GM18861 (cell line): Measurements from ENCODE around the gene PSMC3IP.
"Not testable (repeated sequence)": the region's sequence is repeated elsewhere in the genome, so short reads cannot be mapped to it uniquely, and the experiment has no call there.

ENCODE experiments used
- ATAC-seq: cut with Tn5 transposase; IDR thresholded peaks from one replicate; pipeline ENCODE4 v1.9.1; 2021; ENCODE audit not compliant: unreplicated experiment

The PSMC3IP gene

DNA sequence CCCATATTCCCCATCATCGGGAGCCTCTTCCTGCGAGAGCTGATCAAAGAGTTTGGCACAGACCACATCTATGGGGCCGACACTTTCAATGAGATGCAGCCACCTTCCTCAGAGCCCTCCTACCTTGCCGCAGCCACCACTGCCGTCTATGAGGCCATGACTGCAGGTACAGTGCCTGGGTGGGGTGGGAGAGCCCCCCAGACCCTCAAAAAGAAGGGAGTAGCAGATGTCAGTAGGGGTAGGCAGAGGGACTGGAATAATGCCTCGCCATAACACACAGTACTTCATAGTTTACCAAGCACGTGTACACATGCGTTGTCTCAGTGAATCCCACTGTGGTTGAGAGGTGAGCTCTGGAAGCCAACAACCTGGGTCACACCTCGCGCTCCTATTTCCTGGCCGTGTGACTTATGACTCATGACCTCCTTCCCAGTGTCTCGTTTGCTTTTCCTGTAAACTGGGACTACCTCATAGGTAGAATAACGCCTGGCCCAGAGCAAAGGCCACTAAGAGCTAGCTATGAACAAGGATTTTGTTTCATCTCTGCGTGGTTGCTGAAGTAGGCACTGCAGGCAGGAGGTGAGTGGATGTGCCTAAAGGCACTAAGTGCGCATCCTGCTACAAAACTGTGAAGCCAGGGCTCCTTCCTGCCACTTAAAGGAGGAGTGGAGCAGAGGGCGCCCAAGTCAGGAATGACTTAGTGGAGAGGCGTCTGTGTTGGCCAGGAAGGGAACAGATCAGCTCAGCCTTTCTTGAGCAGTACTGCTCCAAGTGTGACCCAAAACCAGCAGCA, 36.3 kb downstream of the PSMC3IP start:
- no peak for ATAC-seq

DNA sequence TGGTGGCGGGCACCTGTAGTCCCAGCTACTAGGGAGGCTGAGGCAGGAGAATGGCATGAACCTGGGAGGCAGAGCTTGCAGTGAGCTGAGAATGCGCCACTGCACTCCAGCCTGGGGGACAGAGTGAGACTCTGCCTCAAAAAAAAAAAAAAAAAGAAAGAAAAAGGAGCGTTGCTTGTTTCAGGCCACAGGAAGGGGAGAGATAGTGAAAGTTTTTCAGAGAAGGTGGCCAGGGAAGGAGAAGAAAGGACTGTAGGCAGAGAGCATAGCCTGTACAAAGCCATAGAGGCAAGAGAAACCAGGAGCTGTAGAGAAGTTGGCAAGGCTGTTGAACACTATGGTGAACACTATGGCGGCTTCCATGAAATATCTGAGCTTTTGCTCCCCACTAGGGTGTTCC, 37.0 kb downstream of the PSMC3IP start:
- not testable (repeated sequence) for ATAC-seq

DNA sequence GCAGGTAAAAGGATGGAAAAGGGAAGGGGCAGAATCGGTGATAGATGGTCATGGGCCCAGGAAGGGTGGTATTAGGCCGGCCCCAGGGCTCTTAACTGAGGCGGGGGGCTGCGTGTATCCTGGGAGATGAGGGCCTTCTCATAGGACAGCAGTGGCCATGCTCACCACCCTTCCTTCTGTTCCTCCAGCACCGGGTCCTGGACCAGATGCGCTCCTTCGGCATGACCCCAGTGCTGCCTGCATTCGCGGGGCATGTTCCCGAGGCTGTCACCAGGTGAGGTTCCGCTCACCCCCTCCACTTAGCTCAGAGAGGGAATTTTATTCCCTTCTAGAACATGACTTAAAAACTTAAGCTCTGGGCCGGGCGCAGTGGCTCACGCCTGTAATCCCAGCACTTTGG, 39.0 kb downstream of the PSMC3IP start:
- no peak for ATAC-seq

DNA sequence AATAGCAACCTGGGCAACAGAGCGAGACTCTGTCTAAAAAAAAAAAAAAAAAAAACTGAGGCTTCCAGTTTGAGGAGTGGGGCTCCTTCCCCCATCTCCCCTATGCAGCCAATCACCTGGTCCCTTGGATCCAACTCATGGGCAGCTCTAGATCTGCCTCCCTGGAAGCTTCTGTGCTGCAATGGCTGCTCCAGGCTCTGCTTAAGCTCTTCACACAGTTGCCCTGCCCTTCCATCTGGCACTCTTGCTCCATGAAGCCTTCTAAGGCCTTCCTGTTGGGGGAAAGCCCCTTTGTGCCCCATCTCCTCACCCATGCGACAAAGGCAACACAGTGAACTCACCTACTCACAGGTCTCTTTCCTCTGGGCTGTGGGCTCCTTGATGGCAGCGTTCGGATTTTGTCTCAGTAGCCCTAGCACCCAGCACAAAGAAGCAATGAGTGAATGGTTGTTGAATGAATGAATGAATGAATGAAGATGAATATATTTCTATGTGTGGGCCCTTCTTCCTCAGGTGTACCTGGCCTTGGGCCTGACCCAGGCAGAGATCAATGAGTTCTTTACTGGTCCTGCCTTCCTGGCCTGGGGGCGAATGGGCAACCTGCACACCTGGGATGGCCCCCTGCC, 39.6 kb downstream of the PSMC3IP start:
- ATAC-seq, result no peak

DNA sequence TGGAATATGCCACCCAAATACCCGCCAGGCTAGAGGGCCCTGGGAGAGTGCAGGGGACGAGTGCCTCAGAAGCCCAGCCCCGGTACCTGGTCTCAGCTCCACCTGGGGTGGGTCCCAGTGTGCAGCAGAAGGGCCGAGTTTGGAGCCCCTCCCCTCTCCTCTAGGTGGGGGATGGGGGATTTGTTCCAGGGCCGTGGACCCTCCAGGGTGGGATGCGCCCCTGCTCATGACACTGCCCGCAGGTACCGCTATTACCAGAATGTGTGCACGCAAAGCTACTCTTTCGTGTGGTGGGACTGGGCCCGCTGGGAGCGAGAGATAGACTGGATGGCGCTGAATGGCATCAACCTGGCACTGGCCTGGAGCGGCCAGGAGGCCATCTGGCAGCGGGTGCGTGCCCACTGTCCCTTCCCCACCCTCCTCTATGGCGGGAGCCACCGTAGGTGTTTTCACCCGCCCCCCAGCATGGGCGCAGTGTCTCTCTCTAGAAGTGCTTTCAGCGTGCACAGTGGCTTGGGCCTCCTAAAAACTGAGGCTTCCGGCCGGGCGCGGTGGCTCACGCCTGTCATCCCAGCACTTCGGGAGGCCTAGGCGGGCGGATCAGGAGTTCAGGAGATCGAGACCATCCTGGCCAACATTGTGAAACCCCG, 40.2 kb downstream of the PSMC3IP start:
- ATAC-seq, result no peak

DNA sequence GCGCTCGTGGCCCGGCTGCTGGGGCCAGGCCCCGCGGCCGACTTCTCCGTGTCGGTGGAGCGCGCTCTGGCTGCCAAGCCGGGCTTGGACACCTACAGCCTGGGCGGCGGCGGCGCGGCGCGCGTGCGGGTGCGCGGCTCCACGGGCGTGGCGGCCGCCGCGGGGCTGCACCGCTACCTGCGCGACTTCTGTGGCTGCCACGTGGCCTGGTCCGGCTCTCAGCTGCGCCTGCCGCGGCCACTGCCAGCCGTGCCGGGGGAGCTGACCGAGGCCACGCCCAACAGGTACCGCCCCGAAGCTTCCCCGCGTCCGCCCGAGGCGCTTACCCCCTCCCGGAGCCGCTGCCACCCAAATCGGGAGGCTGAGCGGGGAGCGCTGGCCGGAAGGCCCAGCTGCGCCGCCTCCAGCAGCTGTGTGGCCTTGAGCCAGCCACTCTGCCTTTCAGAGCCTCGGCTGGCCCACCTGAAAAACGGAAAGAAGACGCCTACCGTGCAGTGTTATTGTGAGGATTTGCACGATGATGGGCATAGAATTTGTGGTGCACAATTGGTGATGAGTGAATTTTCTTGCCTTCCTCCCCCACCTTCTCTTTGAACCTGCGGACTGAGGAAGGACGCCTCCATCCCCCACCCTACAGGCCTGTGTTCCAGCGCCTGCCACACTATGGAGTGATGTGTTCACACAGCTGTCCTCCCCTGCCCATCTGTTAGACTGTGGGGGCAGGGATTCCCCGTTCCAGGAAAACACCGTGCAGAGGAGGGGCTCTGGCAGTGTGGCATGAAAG, 41.0 kb downstream of the PSMC3IP start:
- ATAC-seq, result peak; percentile 36

DNA sequence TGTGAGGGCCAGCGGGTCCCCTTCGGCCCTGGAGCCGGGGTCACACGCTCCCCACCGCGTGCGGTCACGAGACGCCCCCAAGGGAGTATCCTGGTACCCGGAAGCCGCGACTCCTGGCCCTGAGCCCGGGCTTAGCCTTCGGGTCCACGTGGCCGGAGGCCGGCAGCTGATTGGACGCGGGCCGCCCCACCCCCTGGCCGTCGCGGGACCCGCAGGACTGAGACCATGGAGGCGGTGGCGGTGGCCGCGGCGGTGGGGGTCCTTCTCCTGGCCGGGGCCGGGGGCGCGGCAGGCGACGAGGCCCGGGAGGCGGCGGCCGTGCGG, 41.5 kb downstream of the PSMC3IP start, which contains the start of gene NAGLU:
Gene NAGLU (plus strand): TSS at position 194 of the 324 bp plus-strand sequence. CDS start 32 bp downstream, at position 226.
- ATAC-seq, result peak; percentile 63

DNA sequence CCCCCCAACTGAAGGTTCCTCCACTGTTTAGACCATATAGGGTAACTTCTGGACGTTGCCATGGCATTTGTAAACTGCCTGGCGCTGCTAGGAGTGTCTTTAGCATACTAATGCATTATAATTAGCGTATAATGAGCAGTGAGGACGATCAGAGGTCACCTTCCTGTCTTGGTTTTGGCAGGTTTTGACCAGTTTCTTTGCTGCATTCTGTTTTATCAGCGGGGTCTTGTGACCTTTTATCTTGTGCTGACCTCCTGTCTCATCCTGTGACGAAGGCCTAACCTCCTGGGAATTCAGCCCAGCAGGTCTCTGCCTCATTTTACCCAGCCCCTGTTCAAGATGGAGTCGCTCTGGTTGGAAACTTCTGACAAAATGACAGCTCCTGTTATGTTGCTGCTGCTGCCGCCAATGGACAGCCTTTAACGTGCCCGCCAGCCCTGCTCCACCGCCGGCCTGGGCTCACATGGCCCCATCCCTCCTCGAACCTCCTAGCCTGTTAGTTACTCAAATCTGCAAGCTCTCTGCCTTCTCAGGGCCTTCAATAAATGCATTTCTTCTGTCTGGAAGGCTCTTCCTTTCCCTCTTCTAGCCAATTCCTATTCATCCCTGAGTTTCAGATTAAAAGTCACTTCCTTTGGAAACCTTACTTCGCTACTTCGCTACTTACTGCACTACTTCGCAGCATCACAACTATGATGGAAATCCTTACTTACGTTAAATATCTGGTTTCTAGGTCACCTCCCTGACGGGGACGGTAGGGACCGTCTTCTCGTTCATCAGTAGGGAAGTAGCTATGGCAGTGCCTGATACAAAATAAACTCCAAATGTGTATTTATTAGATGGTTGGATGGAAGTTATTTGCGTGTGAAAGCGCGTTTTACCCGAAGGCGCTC, 42.1 kb downstream of the PSMC3IP start:
- no peak for ATAC-seq

DNA sequence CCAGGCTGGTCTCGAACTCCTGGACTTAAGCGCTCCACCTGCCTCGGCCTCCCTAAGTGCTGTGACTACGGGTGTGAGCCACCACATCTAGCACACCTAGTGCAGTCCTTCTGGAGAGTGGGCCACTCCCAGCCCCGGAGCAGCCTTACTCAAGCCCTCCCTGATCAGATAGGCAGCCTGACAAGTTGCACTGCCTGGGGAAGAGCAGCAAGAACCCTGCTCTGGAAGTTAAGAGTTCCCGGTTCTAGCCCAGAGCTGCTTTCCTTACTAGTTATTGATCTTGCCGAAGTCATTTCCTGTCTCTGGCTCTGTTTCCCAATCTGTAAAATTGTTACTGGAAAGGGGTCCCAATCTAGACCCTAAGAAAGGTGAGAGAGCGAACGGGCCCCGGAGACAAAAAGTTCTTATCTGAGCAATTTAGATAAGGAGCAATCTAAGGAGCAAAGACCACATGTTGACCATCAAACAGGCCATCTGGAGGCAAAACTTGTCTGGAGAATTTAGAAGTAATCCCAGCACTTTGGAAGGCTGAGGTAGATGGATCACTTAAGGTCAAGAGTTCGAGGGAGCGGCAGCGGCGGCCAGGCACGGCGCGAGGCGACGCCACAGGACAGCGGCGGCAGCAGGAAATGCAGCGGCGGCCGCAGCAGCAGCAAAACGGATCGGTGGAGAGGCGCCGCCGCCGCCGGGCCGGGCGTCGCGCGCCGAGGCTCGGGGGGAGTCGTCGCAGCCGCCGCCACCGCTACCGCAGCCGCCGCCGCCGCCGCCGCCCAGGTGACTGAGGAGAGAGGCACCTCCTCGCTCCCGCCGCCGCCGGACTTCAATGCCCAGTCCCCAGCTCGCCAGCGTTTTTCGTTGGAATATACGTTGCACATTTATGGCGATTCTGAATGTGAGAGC, 45.8 kb downstream of the PSMC3IP start:
- ATAC-seq, result no peak

DNA sequence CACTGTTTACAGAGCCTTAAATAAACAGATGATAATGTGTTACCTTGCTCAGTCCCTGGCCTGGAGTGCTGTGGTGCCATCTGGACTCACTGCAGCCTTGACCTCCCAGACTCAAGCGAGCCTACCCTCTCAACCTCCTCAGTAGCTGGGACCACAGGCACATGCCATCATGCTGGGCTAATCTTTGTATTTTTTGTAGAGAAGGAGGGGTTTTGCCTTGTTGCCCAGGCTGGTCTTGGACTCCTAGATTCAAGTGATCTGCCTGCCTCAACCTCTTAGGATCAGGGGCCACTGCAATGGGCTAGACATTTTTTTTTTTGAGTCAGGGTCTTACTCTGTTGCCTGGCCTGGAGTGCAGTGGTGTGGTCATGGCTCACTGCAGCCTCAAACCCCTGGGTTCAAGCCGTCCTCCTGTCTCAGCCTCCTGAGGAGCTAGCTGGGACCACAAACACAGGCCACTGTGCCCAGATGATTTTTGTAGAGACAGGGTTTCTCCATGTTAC, 46.5 kb downstream of the PSMC3IP start:
- no peak for ATAC-seq

DNA sequence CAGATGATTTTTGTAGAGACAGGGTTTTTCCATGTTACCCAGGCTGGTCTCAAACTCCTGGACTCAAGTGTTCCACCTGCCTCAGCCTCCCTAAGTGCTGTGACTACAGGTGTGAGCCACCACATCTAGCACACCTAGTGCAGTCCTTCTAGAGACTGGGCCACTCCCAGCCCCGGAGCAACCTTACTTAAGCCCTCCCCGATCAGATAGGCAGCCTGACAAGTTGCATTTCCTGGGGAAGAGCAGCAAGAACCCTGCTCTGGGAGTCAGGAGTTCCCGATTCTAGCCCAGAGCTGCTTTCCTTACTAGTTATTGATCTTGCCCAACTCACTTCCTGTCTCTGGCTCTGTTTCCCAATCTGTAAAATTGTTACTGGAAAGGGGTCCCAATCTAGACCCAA, 48.5 kb downstream of the PSMC3IP start:
- no peak for ATAC-seq

DNA sequence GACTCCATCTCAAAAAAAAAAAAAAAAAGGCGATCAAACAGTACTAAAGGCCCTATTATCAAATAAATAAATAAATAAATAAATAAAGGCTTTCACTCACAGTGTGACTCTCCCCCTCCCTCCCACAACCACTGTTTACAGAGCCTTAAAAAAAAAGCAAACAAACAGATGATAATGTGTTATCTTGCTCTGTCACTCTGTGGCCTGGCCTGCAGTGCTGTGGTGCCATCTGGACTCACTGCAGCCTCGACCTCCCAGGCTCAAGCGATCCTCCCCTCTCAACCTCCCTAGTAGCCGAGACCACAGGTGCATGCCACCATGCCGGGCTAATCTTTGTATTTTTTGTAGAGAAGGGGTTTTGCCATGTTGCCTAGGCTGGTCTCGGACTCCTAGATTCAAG, 49.6 kb downstream of the PSMC3IP start:
- no peak for ATAC-seq

DNA sequence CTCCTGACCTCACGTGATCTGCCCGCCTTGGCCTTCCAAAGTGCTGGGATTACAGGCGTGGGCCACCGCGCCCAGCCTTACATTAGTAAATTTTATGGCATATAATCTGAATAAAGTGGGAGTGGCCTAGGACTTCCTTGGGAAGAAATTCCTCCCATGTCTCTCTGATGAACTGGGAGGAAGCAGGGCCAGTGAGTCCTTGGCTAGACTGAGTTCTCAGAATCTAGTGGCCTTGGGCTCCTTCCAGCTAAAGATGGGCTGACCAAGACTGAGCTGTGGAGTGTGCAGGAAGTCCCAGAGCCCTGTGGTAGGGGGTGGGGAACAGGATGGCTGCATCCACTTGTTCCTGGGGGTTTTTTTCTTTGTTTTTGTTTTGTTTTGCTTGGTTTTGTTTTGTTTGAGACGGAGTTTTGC, 51.5 kb downstream of the PSMC3IP start:
- ATAC-seq, result no peak

DNA sequence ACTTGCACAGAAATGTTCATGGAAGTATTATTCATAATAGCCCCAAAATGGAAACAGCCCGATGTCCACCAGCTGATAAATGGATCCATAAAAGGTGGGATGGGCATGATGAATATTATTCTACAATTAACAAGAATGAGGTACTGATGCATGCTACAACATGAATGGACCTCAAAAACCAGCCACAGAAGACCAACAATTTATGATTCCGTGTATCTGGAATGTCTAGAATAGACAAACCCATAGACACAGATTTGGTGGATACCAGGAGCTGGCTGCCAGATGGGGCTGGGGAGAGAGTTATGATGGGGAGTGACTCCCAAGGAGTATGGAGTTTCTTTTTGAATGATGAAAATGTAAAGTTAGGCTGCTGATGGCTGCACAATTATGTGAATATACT, 52.3 kb downstream of the PSMC3IP start:
- ATAC-seq, result no peak

DNA sequence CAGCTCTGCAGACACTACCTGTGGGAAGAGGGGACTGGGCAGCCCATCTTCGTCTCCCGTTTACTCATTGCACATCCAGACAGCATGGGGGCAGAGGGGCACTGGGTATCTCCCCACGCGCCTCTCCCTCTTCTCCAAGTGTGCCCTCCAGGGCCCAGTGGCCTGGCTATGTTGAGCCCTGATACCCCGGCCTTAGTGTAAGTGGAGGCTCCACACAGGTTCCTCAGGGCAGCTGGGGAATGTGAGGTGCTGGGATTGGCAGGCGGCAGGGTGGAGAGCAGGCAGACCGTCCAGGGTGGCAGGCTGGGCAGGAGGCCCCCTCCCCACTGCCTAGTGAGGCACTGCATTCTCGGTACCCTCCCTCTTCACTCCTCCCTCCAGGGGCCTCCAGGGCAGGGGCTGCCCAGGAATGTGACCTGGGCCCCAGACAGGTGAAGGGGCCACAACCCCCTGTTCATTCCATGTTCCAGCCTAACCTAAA, 54.7 kb downstream of the PSMC3IP start:
- ATAC-seq, result no peak
